Calu3 (cell line): ENCODE measurements around the gene MPZL3. TPM values are rescaled to one million over a fixed set of nuclear protein-coding genes. Genes with fewer than 3 reads are reported as not detected.

Source experiments
- BruUV-seq: library from RNA; stranded (reverse); fragments of 400-500 nt; replicated peaks from 2 replicates; lab custom pipeline; 2021; lab: Mats Ljungman, UMichigan
- CTCF ChIA-PET: fragments of 300-600 bp; sonication (Branson Sonifier 250); formaldehyde crosslinking; loops from one replicate; lab custom pipeline; 2022; ENCODE audit warnings: antibody characterized with exemption; lab: Charles Lee
- DNase-seq: peaks from one replicate; pipeline ENCODE4 v3.0.0; 2022
- H3K27ac Mint-ChIP-seq: one replicate; pipeline ENCODE4 v1.8.0; 2022; ENCODE audit warnings: mixed read lengths; ENCODE audit not compliant: unreplicated experiment
- H3K27me3 Mint-ChIP-seq: one replicate; pipeline ENCODE4 v1.8.0; 2022; ENCODE audit warnings: mixed read lengths; ENCODE audit not compliant: unreplicated experiment
- H3K36me3 Mint-ChIP-seq: one replicate; pipeline ENCODE4 v1.8.0; 2022; ENCODE audit warnings: mild to moderate bottlenecking, moderate library complexity, mixed read lengths; ENCODE audit not compliant: insufficient read depth, unreplicated experiment
- H3K4me1 Mint-ChIP-seq: one replicate; pipeline ENCODE4 v1.8.0; 2022; ENCODE audit warnings: mild to moderate bottlenecking, low read depth, mixed read lengths; ENCODE audit not compliant: unreplicated experiment
- H3K4me3 Mint-ChIP-seq: one replicate; pipeline ENCODE4 v1.8.0; 2022; ENCODE audit warnings: mild to moderate bottlenecking, low read depth, moderate library complexity, mixed read lengths; ENCODE audit not compliant: unreplicated experiment
- H3K9me3 Mint-ChIP-seq: one replicate; pipeline ENCODE4 v1.8.0; 2022; ENCODE audit warnings: low read depth, mixed read lengths; ENCODE audit not compliant: unreplicated experiment
- intact Hi-C: fragments of 100-400 bp; cut with micrococcal nuclease; formaldehyde crosslinking; loops from one replicate; pipeline ENCODE4 v1.10.0; 2022; ENCODE audit not compliant: unreplicated experiment
- total RNA-seq: library from RNA; stranded (reverse); gene quantifications from 2 replicates; pipeline ENCODE4 v1.2.3, GENCODE V29; 2022
- TF ChIP-seq, protein P1 (sequence below): fragments of 200-600 bp; IDR thresholded peaks from one replicate; pipeline ENCODE4 v1.8.0; 2022; ENCODE audit warnings: antibody characterized with exemption; ENCODE audit not compliant: unreplicated experiment

MPZL3 gene
- total RNA-seq, 1 experiment from 2014 or later, result 5.9 TPM

DNA sequence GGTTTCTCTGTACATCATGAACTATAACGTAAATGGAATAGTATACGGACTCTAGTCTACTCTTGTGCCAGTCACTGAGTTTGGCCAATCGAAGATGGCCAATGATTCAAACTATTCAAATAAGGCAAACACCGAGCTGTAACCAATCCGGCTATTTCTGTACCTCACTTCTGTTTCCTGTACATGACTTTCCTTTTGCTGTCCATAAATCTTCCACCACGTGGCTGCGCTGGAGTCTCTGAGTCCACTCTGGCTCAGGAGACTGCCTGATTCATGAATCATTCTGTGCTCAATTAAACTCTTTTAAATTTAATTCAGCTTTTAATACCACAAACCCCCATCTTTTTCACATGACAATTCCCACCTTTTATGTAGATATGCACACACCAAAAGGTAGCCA, 25.9 kb downstream of the MPZL3 start:
- no peaks in the 10 kb centered on the region for H3K27me3 Mint-ChIP-seq
- no peak overlapping the region for H3K27ac Mint-ChIP-seq
- no peak for DNase-seq
- H3K4me1 Mint-ChIP-seq, result no peaks in the 10 kb centered on the region
- intact Hi-C loops, result no loop called here
- H3K4me3 Mint-ChIP-seq, result no peak overlapping the region
- H3K9me3 Mint-ChIP-seq, result no peaks in the 10 kb centered on the region
- no peaks in the 10 kb centered on the region for H3K36me3 Mint-ChIP-seq
- TF ChIP-seq, protein P1, sequence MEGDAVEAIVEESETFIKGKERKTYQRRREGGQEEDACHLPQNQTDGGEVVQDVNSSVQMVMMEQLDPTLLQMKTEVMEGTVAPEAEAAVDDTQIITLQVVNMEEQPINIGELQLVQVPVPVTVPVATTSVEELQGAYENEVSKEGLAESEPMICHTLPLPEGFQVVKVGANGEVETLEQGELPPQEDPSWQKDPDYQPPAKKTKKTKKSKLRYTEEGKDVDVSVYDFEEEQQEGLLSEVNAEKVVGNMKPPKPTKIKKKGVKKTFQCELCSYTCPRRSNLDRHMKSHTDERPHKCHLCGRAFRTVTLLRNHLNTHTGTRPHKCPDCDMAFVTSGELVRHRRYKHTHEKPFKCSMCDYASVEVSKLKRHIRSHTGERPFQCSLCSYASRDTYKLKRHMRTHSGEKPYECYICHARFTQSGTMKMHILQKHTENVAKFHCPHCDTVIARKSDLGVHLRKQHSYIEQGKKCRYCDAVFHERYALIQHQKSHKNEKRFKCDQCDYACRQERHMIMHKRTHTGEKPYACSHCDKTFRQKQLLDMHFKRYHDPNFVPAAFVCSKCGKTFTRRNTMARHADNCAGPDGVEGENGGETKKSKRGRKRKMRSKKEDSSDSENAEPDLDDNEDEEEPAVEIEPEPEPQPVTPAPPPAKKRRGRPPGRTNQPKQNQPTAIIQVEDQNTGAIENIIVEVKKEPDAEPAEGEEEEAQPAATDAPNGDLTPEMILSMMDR, result no peak
- CTCF ChIA-PET, result interaction anchor here (1.0 kb wide), 1 partner anchor 10 kb away, joined by 3 read pairs; no protein-coding TSS in a partner anchor
- no TSS peak for BruUV-seq

DNA sequence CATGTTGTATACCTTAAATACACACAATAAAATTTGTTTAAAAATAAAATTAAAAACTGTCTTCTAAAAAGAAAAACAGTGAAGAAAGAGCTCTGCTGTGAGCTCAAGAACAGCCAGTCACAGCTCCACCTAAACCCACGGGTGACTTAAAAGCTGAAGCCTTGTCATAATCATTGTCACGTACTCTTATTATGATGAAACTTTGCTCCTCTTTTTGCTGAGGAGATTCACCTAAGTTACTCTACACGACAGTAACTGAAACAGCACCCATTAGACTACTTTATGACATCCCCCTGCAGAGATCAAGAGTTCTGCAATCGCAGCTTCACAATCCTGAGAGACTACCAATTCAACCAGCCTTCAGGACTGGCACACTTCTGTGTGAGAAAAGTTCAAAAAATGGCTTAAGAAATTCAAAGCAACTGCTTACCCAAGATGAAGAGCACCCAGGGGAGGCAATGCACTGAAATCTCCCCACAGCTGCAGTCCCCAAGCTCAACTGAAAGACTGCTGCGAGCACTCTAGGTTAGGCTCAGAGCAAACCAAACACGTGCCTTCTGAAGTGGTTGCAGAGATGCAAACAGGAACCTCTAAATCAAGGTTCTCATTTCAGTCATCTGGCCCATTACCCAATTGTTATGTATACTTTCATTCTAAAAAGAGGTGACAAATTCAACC, 27.5 kb downstream of the MPZL3 start, which contains the start of gene JAML:
JAML (minus strand) TSS at position 501 of the 678 bp plus-strand sequence. CDS start 10,145 bp downstream, outside the sequence.
- no peak for DNase-seq
- no peaks in the 10 kb centered on the region for H3K27me3 Mint-ChIP-seq
- H3K4me1 Mint-ChIP-seq, result peaks cover 4% of the 10 kb centered on the region
- intact Hi-C loops, result no loop called here
- no TSS peak for BruUV-seq
- no peak within 1 kb of the TSS for H3K27ac Mint-ChIP-seq
- H3K4me3 Mint-ChIP-seq, result no peak within 1 kb of the TSS
- no peaks in the 10 kb centered on the region for H3K9me3 Mint-ChIP-seq
- H3K36me3 Mint-ChIP-seq, result peaks cover 1% of the 10 kb centered on the region
- TF ChIP-seq, protein P1, result no peak
- CTCF ChIA-PET, result no interaction called here

DNA sequence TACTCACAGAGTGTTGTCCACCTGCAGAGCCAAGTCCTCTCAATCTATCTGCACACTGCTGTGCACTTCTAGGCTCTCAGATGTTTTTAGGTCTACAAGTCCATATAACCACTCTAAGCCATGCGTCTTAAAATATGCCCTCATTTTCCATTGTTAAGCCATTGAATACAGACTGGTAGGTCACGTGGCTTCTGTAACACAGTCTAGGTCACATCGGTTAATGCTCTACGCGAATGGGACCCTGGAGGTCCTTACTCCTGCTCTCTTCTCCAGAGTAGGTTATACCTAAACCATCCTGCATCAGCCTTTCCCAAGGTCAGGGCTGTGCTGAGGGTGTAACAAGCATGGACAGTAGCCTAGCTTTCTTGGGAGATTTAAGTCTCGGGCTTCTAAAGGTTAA, 28.2 kb downstream of the MPZL3 start:
- no peaks in the 10 kb centered on the region for H3K27me3 Mint-ChIP-seq
- BruUV-seq, result no TSS peak

DNA sequence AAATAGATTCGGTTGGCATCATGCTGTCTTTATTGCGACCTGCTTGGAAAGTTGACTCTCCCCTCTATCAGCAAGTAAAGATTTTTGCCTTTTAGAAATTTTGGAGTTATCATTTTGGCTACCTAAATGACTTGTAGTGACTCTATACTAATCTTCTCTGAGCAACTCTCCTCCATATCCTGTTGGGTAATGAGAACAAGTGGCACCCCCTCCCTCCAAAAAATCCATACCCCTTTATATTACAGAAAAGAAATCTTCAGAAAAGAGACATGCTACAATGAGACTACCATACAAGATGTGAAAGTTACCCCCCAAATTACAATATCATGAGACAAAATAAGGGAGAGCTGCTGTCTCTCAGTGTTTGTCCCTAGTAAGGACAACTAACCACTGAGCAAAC, 28.6 kb downstream of the MPZL3 start:
- no peaks in the 10 kb centered on the region for H3K9me3 Mint-ChIP-seq
- H3K36me3 Mint-ChIP-seq, result peaks cover 4% of the 10 kb centered on the region
- H3K27ac Mint-ChIP-seq, result no peak overlapping the region
- no TSS peak for BruUV-seq
- DNase-seq, result no peak
- CTCF ChIA-PET, result no interaction called here
- no peak overlapping the region for H3K4me3 Mint-ChIP-seq
- no peaks in the 10 kb centered on the region for H3K27me3 Mint-ChIP-seq
- intact Hi-C loops, result no loop called here
- TF ChIP-seq, protein P1, result no peak
- peaks cover 9% of the 10 kb centered on the region for H3K4me1 Mint-ChIP-seq

More for the DNA sequence above, 28.2 kb downstream of the MPZL3 start:
- CTCF ChIA-PET, result no interaction called here
- Mint-ChIP-seq H3K27ac (no peak overlapping the region), H3K4me3 (no peak overlapping the region), H3K4me1 (peaks cover 9% of the 10 kb centered on the region), H3K36me3 (peaks cover 4% of the 10 kb centered on the region), H3K9me3 (no peaks in the 10 kb centered on the region)
- intact Hi-C loops, result no loop called here
- DNase-seq, result no peak
- TF ChIP-seq, protein P1, result no peak
